HepG2 (cell line): ENCODE data around the gene MYADML2. TPM values are rescaled to one million over a fixed set of nuclear protein-coding genes. Genes with fewer than 3 reads are reported as not detected.

Experiments used
- DNMT1 ChIP-seq: sonication (generic); formaldehyde crosslinking; IDR thresholded peaks from 2 replicates; pipeline ENCODE4 v1.5.1; 2020; ENCODE audit warnings: mild to moderate bottlenecking, missing genetic modification reagents
- ERF ChIP-seq: IDR thresholded peaks from 2 replicates; pipeline ENCODE4 v1.6.1; 2018; ENCODE audit warnings: missing biosample characterization, missing genetic modification reagents
- HDAC1 ChIP-seq: sonication (generic); formaldehyde crosslinking; IDR thresholded peaks from 2 replicates; pipeline ENCODE4 v1.5.1; 2020; ENCODE audit warnings: mild to moderate bottlenecking, missing genetic modification reagents
- KDM2A ChIP-seq: sonication (generic); formaldehyde crosslinking; IDR thresholded peaks from 2 replicates; pipeline ENCODE4 v1.4.0; 2020; ENCODE audit warnings: low read depth, missing genetic modification reagents, borderline replicate concordance
- ONECUT2 ChIP-seq: sonication (generic); formaldehyde crosslinking; IDR thresholded peaks from 2 replicates; pipeline ENCODE4 v1.4.0; 2020; ENCODE audit warnings: missing genetic modification reagents
- RBM22 ChIP-seq: fragments of 200-400 bp; formaldehyde crosslinking; optimal IDR thresholded peaks from 2 replicates; pipeline ENCODE3; 2017; ENCODE audit warnings: mild to moderate bottlenecking, low read length, moderate library complexity
- RNF2 ChIP-seq: fragments of 450-650 bp; conservative IDR thresholded peaks from 2 replicates; pipeline ENCODE4 v1.6.1; 2016; ENCODE audit warnings: low read depth
- SAP130 ChIP-seq: IDR thresholded peaks from 2 replicates; pipeline ENCODE4 v1.6.1; 2016; ENCODE audit warnings: low read depth
- SP5 ChIP-seq: IDR thresholded peaks from 2 replicates; pipeline ENCODE4 v1.6.1; 2016; ENCODE audit warnings: low read depth, borderline replicate concordance
- TAF15 ChIP-seq: fragments of 200-400 bp; formaldehyde crosslinking; IDR thresholded peaks from one replicate; pipeline ENCODE4 v1.6.1; 2018; ENCODE audit warnings: mild to moderate bottlenecking, low read depth, low read length; ENCODE audit not compliant: poor library complexity, severe bottlenecking
- YEATS2 ChIP-seq: sonication (generic); formaldehyde crosslinking; IDR thresholded peaks from 2 replicates; pipeline ENCODE4 v1.4.0; 2020; ENCODE audit warnings: missing genetic modification reagents, borderline replicate concordance
- ZBTB3 ChIP-seq: sonication (generic); formaldehyde crosslinking; IDR thresholded peaks from 2 replicates; pipeline ENCODE4 v1.4.0; 2020; ENCODE audit warnings: low read depth, mild to moderate bottlenecking, moderate library complexity, missing genetic modification reagents, borderline replicate concordance
- ZFP37 ChIP-seq: sonication (generic); formaldehyde crosslinking; IDR thresholded peaks from 2 replicates; pipeline ENCODE4 v1.4.0; 2020; ENCODE audit warnings: missing genetic modification reagents, borderline replicate concordance
- ZNF383 ChIP-seq: sonication (generic); formaldehyde crosslinking; IDR thresholded peaks from 2 replicates; pipeline ENCODE4 v1.4.0; 2020; ENCODE audit warnings: missing genetic modification reagents, mild to moderate bottlenecking, borderline replicate concordance
- ZNF891 ChIP-seq: sonication (generic); formaldehyde crosslinking; IDR thresholded peaks from 2 replicates; pipeline ENCODE4 v1.5.0; 2020; ENCODE audit warnings: mild to moderate bottlenecking, missing genetic modification reagents
- ZSCAN22 ChIP-seq: sonication (generic); formaldehyde crosslinking; IDR thresholded peaks from 2 replicates; pipeline ENCODE4 v1.4.0; 2020; ENCODE audit warnings: mild to moderate bottlenecking, missing genetic modification reagents
- polyA plus RNA-seq, 8 experiments: library from polyadenylated mRNA; depleted of rRNA in 3 of 8; stranded (reverse) in 7 of 8; unstranded in 1 of 8; fragments of >200 nt; fragmentation: Illumina TruSeq in 4 of 8; extraction: Trizol in 4 of 8; gene quantifications; 2 replicates each; pipeline versions ENCODE4 v1.2.1 to v1.2.3, GENCODE V29; 2011 to 2016; ENCODE audit warnings: low read depth in 4 of 8, missing spikeins in 1 of 8, mixed read lengths in 1 of 8; ENCODE audit not compliant: insufficient read depth in 1 of 8
- total RNA-seq, 5 experiments: library from RNA; depleted of rRNA; stranded (reverse); fragments of >200 nt; fragmentation: Illumina TruSeq; extraction: Trizol; gene quantifications; 2 replicates each; pipeline ENCODE4 v1.2.3, GENCODE V29; 2016; ENCODE audit warnings: low read depth in 1 of 5
- TF ChIP-seq, protein P1 (sequence below): fragments of 450-650 bp; IDR thresholded peaks from 2 replicates; pipeline ENCODE4 v1.6.1; 2016
- TF ChIP-seq, protein P2 (sequence below): sonication (generic); formaldehyde crosslinking; IDR thresholded peaks from 2 replicates; pipeline ENCODE4 v1.5.1; 2020; ENCODE audit warnings: mild to moderate bottlenecking, moderate library complexity, missing genetic modification reagents
- TF ChIP-seq, protein P3 (sequence below): sonication (generic); formaldehyde crosslinking; IDR thresholded peaks from 2 replicates; pipeline ENCODE4 v1.4.0; 2020; ENCODE audit warnings: mild to moderate bottlenecking, low read depth, missing genetic modification reagents
- TF ChIP-seq, protein P4 (sequence below): sonication (generic); formaldehyde crosslinking; IDR thresholded peaks from 2 replicates; pipeline ENCODE4 v1.5.0; 2020; ENCODE audit warnings: mild to moderate bottlenecking, missing genetic modification reagents, moderate library complexity
- TF ChIP-seq, protein P5 (sequence below): sonication (generic); formaldehyde crosslinking; IDR thresholded peaks from 2 replicates; pipeline ENCODE4 v1.5.0; 2020; ENCODE audit warnings: missing genetic modification reagents

The MYADML2 gene
- total and polyA plus RNA-seq, 2 of the 13 experiments (the other 11 are each of a cell fraction or from before 2014, with no cell fraction given), result not detected

DNA sequence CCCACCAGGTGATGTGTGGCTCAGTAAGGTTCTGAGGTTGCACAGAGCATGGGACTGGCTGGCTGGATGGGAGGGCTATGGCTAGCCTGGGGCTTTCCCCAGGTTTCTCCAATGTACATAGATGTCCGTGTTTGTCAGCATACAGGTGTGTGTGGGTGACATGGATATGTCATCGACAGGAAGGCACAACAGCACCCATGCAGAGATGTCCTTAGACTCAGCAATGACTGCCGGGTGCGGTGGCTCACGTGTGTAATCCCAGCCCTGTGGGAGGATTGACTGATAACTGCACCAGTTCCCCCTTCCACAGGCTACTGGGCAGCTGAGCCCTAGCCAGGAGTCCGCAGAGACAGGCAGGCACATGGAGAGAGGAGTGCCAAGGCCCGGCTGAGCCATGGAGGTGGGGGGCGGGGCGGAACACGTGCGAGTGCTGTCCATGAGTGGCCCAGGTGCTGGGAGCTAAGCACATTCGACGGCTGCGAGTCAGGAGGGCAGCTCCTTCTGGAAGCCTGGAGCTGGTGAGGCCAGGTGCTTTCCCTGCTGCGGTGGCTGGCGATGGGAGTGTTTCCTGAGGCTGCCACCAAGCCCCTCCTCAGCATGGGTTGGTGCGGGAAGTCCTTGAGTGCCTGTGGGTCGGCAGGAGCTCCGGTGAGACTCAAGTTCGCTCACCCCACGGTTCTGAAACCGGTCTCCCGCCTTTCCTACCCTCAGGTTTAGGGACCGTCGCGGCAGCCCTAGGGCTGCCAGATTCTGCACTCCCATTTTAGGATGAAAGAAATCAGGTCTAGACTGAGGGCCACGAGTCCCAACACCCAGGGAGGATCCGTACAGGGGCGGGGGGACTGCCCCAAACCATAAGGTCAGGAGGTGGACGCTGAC lies 29.5 kb upstream of the MYADML2 start (continued):
- TF ChIP-seq DNMT1 (CRISPR knock-in tag) (peak; percentile 21; the same call in 1 of the 2 replicates), ERF (CRISPR knock-in tag) (peak; percentile 54; the same call in 1 of the 2 replicates), SAP130 (CRISPR knock-in tag) (peak; percentile 35; the same call in 1 of the 2 replicates), TAF15 (peak; percentile 35), RNF2 (peak; percentile 44), ZSCAN22 (CRISPR knock-in tag) (0 out of 2 replicates have a peak, but pooled peaks have one; percentile 62), RBM22 (peak; percentile 61), KDM2A (peak; percentile 63; the same call in 1 of the 2 replicates), ZNF891 (0 out of 2 replicates have a peak, but pooled peaks have one; percentile 24), ZBTB3 (peak; percentile 36; the same call in 1 of the 2 replicates), ZNF383 (CRISPR knock-in tag) (peak; percentile 41; the same call in 1 of the 2 replicates), YEATS2 (0 out of 2 replicates have a peak, but pooled peaks have one; percentile 28), ONECUT2 (CRISPR knock-in tag) (peak; percentile 32; the same call in 1 of the 2 replicates), HDAC1 (CRISPR knock-in tag) (peak; percentile 3; the same call in 1 of the 2 replicates), SP5 (peak; percentile 38; the same call in 1 of the 2 replicates), ZFP37 (CRISPR knock-in tag) (peak; percentile 52; the same call in 1 of the 2 replicates)
- TF ChIP-seq, protein P1, sequence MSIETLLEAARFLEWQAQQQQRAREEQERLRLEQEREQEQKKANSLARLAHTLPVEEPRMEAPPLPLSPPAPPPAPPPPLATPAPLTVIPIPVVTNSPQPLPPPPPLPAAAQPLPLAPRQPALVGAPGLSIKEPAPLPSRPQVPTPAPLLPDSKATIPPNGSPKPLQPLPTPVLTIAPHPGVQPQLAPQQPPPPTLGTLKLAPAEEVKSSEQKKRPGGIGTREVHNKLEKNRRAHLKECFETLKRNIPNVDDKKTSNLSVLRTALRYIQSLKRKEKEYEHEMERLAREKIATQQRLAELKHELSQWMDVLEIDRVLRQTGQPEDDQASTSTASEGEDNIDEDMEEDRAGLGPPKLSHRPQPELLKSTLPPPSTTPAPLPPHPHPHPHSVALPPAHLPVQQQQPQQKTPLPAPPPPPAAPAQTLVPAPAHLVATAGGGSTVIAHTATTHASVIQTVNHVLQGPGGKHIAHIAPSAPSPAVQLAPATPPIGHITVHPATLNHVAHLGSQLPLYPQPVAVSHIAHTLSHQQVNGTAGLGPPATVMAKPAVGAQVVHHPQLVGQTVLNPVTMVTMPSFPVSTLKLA, result peak; percentile 53
- TF ChIP-seq, protein P2, sequence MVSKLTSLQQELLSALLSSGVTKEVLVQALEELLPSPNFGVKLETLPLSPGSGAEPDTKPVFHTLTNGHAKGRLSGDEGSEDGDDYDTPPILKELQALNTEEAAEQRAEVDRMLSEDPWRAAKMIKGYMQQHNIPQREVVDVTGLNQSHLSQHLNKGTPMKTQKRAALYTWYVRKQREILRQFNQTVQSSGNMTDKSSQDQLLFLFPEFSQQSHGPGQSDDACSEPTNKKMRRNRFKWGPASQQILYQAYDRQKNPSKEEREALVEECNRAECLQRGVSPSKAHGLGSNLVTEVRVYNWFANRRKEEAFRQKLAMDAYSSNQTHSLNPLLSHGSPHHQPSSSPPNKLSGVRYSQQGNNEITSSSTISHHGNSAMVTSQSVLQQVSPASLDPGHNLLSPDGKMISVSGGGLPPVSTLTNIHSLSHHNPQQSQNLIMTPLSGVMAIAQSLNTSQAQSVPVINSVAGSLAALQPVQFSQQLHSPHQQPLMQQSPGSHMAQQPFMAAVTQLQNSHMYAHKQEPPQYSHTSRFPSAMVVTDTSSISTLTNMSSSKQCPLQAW, result peak; percentile 62; the same call in 1 of the 2 replicates
- TF ChIP-seq, protein P3, sequence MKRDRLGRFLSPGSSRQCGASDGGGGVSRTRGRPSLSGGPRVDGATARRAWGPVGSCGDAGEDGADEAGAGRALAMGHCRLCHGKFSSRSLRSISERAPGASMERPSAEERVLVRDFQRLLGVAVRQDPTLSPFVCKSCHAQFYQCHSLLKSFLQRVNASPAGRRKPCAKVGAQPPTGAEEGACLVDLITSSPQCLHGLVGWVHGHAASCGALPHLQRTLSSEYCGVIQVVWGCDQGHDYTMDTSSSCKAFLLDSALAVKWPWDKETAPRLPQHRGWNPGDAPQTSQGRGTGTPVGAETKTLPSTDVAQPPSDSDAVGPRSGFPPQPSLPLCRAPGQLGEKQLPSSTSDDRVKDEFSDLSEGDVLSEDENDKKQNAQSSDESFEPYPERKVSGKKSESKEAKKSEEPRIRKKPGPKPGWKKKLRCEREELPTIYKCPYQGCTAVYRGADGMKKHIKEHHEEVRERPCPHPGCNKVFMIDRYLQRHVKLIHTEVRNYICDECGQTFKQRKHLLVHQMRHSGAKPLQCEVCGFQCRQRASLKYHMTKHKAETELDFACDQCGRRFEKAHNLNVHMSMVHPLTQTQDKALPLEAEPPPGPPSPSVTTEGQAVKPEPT, result peak; percentile 30; the same call in 1 of the 2 replicates
- TF ChIP-seq, protein P4, sequence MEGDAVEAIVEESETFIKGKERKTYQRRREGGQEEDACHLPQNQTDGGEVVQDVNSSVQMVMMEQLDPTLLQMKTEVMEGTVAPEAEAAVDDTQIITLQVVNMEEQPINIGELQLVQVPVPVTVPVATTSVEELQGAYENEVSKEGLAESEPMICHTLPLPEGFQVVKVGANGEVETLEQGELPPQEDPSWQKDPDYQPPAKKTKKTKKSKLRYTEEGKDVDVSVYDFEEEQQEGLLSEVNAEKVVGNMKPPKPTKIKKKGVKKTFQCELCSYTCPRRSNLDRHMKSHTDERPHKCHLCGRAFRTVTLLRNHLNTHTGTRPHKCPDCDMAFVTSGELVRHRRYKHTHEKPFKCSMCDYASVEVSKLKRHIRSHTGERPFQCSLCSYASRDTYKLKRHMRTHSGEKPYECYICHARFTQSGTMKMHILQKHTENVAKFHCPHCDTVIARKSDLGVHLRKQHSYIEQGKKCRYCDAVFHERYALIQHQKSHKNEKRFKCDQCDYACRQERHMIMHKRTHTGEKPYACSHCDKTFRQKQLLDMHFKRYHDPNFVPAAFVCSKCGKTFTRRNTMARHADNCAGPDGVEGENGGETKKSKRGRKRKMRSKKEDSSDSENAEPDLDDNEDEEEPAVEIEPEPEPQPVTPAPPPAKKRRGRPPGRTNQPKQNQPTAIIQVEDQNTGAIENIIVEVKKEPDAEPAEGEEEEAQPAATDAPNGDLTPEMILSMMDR (CRISPR knock-in tag), result peak; percentile 15; the same call in 1 of the 2 replicates
- TF ChIP-seq, protein P5, sequence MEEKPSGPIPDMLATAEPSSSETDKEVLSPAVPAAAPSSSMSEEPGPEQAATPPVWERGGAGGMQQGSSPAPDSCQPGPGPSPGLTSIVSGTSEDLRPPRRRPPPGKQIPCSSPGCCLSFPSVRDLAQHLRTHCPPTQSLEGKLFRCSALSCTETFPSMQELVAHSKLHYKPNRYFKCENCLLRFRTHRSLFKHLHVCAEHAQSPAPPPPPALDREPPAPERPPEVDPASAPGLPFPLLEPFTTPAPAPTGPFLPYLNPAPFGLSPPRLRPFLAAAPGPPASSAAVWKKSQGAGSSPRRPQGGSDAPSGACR, result peak; percentile 96
